ENCODE results near the gene MAP3K14. TPM values are rescaled to one million over a fixed set of nuclear protein-coding genes. Genes with fewer than 3 reads are reported as not detected.
A peak's percentile ranks its signal among the peaks of the same experiment; 100 is the strongest.

Gene MAP3K14
- total RNA-seq, 1 experiment from 2014 or later = 7.8 TPM

- Histone ChIP-seq H4K91ac (ENCODE audit: insufficient read length, low read depth, low read length) (no peak overlapping the region), H4K20me1 (ENCODE audit: control insufficient read depth, insufficient read depth, insufficient read length) (no peaks in the 10 kb centered on the region), H2BK20ac (ENCODE audit: low read depth, low read length, poor library complexity, severe bottlenecking) (no peak overlapping the region), H4K8ac (replicated peaks; ENCODE audit: insufficient read length, low read depth, low read length) (no peak overlapping the region), H4K5ac (ENCODE audit: insufficient read length, low read depth, low read length) (no peak overlapping the region), H2AFZ (ENCODE audit: low read length) (no peak overlapping the region), H3K56ac (ENCODE audit: insufficient read length, low read depth, low read length) (no peak overlapping the region), H3K4me2 (ENCODE audit: insufficient read depth, insufficient read length, low read length) (no peak overlapping the region), H2BK15ac (ENCODE audit: low read depth, low read length) (no peak overlapping the region), H3K23me2 (ENCODE audit: insufficient read length, low read depth, low read length, poor library complexity, severe bottlenecking) (no peaks in the 10 kb centered on the region), H3K18ac (ENCODE audit: insufficient read length, low read depth, low read length) (no peak overlapping the region), H2BK12ac (ENCODE audit: insufficient read length, low read depth, low read length) (no peak overlapping the region), H2BK5ac (ENCODE audit: insufficient read length, low read length) (no peak overlapping the region), H3K79me1 (ENCODE audit: insufficient read depth, low read depth, low read length, poor library complexity, severe bottlenecking) (no peaks in the 10 kb centered on the region), H3K79me2 (ENCODE audit: insufficient read depth, low read length) (no peaks in the 10 kb centered on the region; the same call in 1 of the 2 replicates), H2BK120ac (ENCODE audit: low read depth, low read length, poor library complexity, severe bottlenecking) (no peak overlapping the region), H3K4ac (ENCODE audit: low read depth, low read length) (no peak overlapping the region), H3T11ph (ENCODE audit: low read length) (no peak overlapping the region), H3K4me1 (ENCODE audit: insufficient read depth, low read length) (peaks cover 5% of the 10 kb centered on the region; the same call in 1 of the 2 replicates), H3K14ac (ENCODE audit: insufficient read depth, low read length) (no peak overlapping the region), H3K9me3 (ENCODE audit: control insufficient read depth, low read depth, low read length) (no peaks in the 10 kb centered on the region), H2AK5ac (ENCODE audit: insufficient read length, low read length) (no peak overlapping the region), H3K27ac (ENCODE audit: insufficient read length, low read depth, low read length) (no peak overlapping the region), H3K23ac (ENCODE audit: insufficient read length, low read depth, low read length) (no peak overlapping the region), H3K27me3 (ENCODE audit: insufficient read depth, low read length) (no peaks in the 10 kb centered on the region), H3K9ac (ENCODE audit: extremely low read depth, insufficient read length, low read length) (no peak overlapping the region)
- Mint-ChIP-seq H3K9me3 (peaks cover 0 to 2% of the 10 kb centered on the region in 2 experiments; a peak in 1 of 5 replicates), H3K4me3 (no peak overlapping the region), H3K27ac (no peak overlapping the region; a peak in 1 of 7 replicates), H3K4me1 (peaks cover 24 to 29% of the 10 kb centered on the region in 2 experiments), H3K27me3 (ENCODE audit: low read depth) (no peaks in the 10 kb centered on the region), H3K36me3 (ENCODE audit: insufficient read depth in 1 of 3, low read depth in 3 of 3) (peaks cover 0 to 2% (median 0%) of the 10 kb centered on the region in 3 experiments; a peak in 2 of 7 replicates)
- WGBS (ENCODE audit: extremely low coverage, insufficient read length, low lambda C conversion rate) = no CpG with 5 or more reads among the region's 3 CpGs
- DNase-seq = peak; percentile 14
- no peak for TF ChIP-seq CTCF (conservative IDR thresholded peaks at IDR 0.05)
Observed at GRCh38 chr17:45361451-45361850, 44.6 kb upstream of the MAP3K14 start.
